Left hindlimb (tissue), 1 donor: Measurements from ENCODE around the gene VSIG4.

ENCODE experiments used
- DNase-seq: peaks from one replicate; pipeline ENCODE4 v3.0.0-alpha.2; 2018

The VSIG4 gene

DNA sequence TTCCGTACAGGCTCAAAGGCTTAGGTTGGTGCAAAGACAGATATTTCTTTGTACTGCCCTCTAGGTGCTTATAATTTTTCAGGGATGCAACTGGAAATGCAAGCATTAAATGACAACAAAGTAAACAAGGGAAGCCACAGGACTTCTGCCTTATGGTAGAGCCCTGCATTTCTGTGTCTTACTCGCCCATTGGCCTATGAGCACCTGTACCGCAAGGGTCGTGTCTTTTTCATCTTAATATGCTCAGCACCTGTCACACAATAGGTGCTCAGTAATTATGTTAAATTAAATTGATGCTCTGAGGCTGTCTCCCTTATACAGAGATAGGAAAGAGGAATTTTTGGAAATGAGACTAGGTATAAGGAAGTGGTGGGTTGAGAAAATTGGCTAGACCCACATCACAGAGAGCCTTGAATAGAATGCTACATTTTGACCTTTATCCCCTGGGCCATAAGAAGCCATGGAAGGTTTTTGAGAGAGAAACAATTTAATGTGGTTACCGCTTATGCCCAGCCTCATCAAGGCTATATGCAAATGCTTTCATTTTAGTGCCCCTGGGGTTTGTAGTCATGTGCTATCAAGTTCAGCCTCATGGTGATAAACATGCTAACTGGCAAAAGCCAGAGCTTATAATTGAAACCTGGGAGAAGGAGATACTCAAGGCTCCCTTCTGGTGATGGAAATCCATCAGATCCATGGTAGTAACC, 16.3 kb downstream of the VSIG4 start:
- DNase-seq = no peak

DNA sequence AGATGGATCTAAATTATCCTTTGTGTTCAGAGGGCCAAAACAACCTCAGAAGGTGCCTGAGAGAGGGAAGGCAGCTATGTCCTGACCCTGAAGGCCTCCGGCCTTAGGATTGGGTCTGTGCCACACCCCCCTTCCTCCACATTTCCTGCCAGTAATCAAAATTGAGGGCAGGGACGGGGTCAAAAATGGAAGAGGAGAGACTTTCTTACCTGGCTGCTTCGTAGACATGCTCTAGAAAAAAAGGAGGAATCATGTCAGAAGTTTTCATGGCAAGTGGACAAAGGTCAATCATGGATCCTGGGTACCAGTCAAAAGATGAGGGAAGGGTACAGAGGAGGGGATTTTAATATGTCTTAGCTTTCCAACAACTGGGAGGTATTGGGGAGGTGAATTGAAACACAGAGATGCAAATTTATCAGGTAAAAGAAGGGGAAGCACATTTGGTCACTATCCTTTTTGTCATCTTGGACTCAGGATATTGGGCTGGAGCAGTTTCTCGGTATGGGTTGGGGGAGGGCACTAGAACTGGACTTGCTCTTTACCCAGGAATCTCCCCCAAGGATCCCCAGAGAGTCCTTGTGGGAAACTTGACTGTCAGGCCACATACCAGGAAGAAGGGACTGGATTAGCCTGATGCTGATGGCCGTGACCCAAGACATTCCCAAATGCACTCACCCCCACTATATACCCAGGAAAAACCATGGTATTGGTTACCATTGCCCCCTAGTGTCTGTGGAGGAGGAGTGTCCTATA, 17.1 kb downstream of the VSIG4 start:
- no peak for DNase-seq

- DNase-seq = no peak
Measured at GRCh38 chrX:66021765-66022631, 17.9 kb downstream of the VSIG4 start.

DNA sequence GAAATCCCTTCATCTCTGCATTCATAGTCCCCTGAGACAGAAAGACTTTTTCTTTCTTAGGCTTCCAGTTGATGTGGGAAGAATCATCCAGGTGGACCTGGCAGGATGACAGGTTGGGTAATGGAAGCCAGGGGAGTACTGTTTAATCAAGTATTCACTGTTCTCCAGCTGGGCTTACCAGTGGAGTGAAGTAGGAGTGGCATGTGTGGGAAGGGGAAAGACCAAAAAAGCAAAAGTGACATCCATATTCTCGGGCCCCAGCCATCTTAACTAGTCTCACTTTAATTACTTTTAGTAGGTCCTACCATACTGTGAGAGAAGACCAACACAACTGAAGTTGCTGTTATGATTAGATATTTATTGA, 18.5 kb downstream of the VSIG4 start:
- no peak for DNase-seq

DNA sequence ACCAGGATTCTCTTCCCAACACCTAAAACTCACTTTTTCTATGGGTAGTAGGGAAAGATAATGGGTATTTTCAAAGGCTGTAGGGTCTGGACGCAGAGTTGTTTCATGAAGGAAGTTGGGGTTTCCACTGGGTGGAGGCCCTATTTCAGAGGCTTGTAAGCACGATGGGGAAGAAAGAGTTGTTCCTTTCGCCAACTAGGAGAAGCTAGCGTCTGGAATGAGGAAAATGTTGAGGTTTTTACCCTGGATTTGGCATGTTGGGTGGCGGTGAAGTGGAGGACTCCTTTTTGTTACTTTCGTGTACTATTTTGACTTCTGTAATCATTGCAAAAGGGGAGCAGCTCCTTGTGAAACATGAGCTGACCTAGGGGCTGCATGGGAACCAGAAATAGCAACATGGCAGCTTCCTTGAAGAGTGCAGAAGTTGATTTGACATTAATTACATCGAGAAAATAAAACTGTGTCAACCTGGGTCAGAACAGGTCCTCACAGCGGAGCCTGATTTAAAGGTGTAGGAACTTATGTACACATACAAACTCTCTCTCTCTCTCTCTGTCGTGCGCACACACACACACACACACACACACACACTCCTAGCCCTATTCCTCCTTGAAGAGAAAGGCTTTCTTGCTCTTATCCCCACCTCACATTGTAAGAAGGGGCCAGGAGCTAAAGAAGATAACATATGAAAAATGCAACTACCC, 19.1 kb downstream of the VSIG4 start:
- no peak for DNase-seq

- DNase-seq = no peak
Measured at GRCh38 chrX:66019974-66020373, 19.9 kb downstream of the VSIG4 start.

DNA sequence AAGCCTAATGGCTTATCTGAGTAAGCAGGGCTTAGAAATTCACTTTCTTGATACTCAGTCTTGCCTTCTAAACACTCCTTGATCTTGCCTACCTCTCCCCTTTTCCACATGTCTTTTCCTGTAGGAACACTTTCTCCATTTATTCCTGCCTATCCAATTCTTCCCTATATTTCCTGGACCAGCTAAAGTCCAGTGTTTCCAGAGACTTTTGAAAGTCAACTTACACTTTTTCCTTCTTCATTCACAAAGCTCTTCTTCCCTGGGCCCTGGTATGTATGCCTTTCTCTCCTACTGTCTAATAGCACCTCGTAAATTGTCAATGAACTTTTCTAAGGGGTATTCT, 20.6 kb downstream of the VSIG4 start:
- no peak for DNase-seq

DNA sequence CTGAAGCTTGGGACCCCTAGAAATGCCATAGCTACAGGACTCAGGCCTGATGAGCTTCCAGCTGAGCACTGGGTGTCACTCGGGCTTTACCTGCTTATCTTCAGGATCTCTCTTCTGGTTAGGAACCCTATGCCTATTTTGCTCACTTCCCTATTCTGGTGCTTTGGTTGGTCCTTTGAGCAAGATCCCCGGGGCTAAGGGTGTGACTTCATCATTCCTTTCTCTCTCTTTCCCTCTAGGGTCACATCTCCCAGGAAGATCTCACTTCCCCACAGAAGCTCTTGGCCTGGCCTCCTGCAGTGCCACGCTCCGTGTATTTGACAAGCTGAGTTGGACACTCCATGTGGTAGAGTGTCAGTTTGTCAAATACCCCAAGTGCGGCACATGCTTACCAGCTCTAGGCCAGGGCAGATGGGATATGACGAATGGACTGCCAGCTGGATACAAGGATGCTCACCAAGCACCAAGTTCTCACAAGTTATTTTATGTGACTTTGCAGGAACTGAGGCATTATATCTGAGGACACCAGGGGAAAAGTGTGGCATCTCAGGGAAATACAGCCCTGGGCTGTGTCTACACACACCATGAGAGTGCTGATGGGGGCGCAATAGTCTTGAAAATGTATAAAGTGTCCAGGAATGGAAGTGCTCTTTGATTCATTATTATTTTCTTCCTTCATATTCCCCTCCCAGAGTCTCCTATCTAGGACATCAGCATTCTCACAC, 21.1 kb downstream of the VSIG4 start:
- DNase-seq = no peak

DNA sequence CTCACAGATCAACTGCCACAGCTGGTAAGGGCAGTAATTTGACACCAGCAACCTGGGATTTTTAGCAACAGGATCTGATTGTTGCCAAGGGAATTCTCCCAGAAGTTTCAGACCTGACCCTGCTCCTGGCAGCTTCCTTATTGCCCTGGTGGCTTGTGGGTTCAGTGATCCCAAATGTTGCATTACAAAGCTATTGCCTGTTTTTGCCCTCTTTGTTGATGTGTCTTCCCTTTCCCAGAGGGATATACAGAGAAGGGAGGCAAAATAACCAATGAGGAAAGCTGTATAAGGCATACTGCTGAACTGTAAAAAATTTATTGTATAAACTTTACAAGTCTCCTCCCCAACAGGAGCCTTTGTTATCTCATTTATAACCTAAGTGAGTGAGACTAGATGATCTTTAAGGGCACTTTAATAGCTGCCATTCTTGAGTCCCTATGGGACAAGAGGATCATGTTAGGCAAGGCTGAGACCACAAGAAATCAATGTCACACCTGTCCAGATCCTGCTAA, 22.2 kb downstream of the VSIG4 start:
- no peak for DNase-seq

GRCh38 chrX:66016905-66017658, 22.8 kb downstream of the VSIG4 start:
- no peak for DNase-seq

DNA sequence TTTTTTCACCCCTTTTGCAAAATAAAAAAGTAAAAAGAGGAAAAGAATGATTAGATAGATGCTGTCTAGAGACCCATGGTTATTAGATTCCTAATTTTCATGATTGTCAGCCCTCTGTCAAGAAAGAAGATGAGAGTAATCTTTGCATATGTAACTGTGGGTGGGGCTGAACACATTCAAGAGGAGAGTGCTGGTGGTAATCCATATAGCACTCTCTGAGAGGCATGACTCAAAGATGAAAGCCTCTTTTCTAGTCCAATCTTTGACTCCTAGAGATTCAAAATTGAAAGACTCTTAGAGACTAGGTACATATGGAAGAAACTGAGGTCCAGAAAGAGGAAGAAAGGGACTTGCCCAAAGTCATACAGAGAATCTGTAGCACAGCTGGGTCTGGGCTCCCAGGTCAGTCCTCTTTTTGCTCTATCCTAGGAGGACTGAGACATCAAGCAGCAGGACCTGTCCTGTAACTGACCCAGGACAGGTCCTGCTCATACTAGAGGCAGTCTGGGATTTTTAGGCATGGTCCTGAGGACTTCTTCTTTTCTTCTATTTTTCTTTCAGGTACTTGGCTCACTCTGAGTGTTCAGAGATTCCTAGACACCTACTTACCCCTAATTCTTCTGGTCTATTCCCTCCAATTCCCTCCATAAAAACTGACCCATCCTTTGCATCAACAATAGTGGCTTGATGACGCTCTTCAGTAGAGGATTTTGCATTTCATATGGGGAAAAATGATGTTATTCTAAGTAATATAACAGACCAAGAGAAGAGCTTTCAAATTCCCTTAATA, 23.8 kb downstream of the VSIG4 start:
- no peak for DNase-seq

GRCh38 chrX:66015152-66015831, 24.6 kb downstream of the VSIG4 start:
- DNase-seq = no peak

GRCh38 chrX:66014556-66014955, 25.3 kb downstream of the VSIG4 start:
- DNase-seq = no peak

DNA sequence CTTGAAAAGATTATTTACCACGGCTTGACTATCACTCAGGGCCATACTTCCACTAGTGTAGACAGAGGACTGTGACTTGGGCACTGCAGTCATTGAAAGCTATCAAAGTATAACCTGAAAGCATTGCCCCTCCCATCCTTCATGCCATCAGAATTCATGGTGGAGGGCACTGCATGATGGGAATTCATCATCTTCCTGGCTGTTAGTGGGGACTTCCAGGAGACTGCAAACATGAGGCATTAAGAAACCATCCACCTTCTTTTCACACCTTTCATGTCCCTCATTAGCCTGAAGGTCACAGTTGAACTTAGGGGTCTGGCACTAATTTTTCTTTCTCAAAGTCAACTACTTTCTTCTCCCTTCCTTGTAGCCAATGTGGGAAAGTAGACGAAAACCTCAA, 25.8 kb downstream of the VSIG4 start:
- DNase-seq = no peak

GRCh38 chrX:66013194-66013816, 26.6 kb downstream of the VSIG4 start:
- DNase-seq = no peak

DNA sequence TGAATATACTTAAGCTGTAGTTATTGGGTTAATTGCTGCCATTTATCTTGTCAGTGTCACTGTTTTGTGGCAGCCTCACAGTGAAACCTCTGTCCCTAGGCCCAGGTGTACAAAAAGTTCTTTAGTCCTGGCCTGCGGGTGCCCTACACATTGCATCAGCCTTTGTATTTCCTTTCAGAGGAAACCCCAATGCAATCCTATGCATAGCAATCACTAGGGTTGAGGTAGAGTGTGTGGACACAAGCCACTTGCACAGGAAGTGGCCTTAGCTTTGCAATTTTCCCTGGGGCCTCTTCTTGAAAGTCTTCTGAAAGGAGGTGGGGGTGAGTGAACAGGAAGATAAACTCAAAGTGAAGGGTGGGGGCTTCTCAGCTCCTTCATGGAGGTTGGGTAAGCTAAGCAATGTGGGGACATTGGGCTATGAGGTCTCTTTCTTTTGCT, 27.8 kb downstream of the VSIG4 start:
- no peak for DNase-seq

DNA sequence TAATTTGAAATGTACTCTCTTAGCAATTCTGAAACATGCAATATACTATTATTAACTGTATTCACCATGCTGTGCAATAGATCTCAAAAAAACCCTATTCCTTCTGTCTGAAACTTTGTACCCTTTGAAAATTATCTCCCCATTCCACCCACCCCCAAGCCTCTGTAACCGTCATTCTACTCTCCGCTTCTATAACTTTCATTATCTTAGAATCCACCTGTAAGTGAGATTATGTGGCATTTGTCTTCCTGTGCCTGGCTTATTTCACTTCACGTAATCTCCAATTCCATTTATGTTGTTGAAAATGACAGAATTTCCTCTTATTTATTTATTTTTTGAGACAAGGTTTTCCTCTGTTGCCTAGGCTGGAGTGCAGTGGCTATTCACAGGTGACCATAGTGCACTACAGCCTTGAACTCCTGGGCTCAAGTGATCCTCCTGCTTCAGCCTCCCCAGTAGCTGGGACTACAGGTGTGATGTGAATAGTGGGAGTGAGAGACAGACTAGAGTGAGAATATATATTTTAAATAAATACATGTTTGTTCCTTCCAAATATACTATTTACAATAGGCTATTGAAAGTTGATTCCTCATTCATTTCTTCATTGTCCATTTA, 30.5 kb downstream of the VSIG4 start:
- DNase-seq = no peak

GRCh38 chrX:66008328-66008970, 31.4 kb downstream of the VSIG4 start:
- DNase-seq = no peak
